K562 (cell line): Measurements from ENCODE around the gene RBSN. TPM values are rescaled to one million over a fixed set of nuclear protein-coding genes. Genes with fewer than 3 reads are reported as not detected.

Experiments used
- CBX2 ChIP-seq: fragments of 200-600 bp; sonication (generic); IDR thresholded peaks from one replicate; pipeline ENCODE4 v1.6.1; 2012; ENCODE audit warnings: mild to moderate bottlenecking, low read length, inconsistent platforms; ENCODE audit not compliant: insufficient read depth, poor library complexity, severe bottlenecking
- DNMT1 ChIP-seq: fragments of 450-650 bp; IDR thresholded peaks from 2 replicates; pipeline ENCODE4 v1.6.1; 2016; ENCODE audit warnings: antibody characterized with exemption, mild to moderate bottlenecking
- FOXP1 ChIP-seq: sonication (generic); formaldehyde crosslinking; IDR thresholded peaks from 2 replicates; pipeline ENCODE4 v1.8.0; 2022; ENCODE audit warnings: mild to moderate bottlenecking, missing genetic modification reagents
- GATA2 ChIP-seq: sonication (generic); formaldehyde crosslinking; IDR thresholded peaks from 2 replicates; pipeline ENCODE4 v1.4.0; 2020; ENCODE audit warnings: mild to moderate bottlenecking, missing genetic modification reagents
- IFI16 ChIP-seq: fragments of 250-450 bp; sonication (Bioruptor Pico); IDR thresholded peaks from 2 replicates; pipeline ENCODE4 v2.1.2; 2022; ENCODE audit warnings: mild to moderate bottlenecking, inconsistent platforms
- NR0B1 ChIP-seq: fragments of 450-650 bp; IDR thresholded peaks from one replicate; pipeline ENCODE4 v1.6.1; 2018; ENCODE audit warnings: mild to moderate bottlenecking, moderate library complexity; ENCODE audit not compliant: partially characterized antibody
- NR1H2 ChIP-seq: sonication (generic); formaldehyde crosslinking; IDR thresholded peaks from 2 replicates; pipeline ENCODE4 v1.4.0; 2020; ENCODE audit warnings: mild to moderate bottlenecking, missing genetic modification reagents
- RNF2 ChIP-seq: sonication (generic); IDR thresholded peaks from 2 replicates; pipeline ENCODE4 v1.6.1; 2016
- TEAD4 ChIP-seq, 2 experiments: sonication (generic) in 1 of 2; formaldehyde crosslinking in 1 of 2; IDR thresholded peaks; 2 replicates each; pipeline versions ENCODE4 v1.6.1 to v1.8.0; 2012 to 2022; ENCODE audit warnings: borderline replicate concordance in 1 of 2, inconsistent platforms in 1 of 2, low read length in 1 of 2, mild to moderate bottlenecking in 1 of 2, missing genetic modification reagents in 1 of 2
- TRIM25 ChIP-seq: fragments of 450-650 bp; IDR thresholded peaks from 2 replicates; pipeline ENCODE4 v1.7.0; 2016; ENCODE audit warnings: borderline replicate concordance
- U2AF2 ChIP-seq: fragments of 200-400 bp; formaldehyde crosslinking; optimal IDR thresholded peaks from 2 replicates; pipeline ENCODE3; 2017; ENCODE audit warnings: low read depth, mild to moderate bottlenecking, low read length
- ZBTB5 ChIP-seq: fragments of 450-650 bp; IDR thresholded peaks from 2 replicates; pipeline ENCODE4 v1.6.1; 2017; ENCODE audit warnings: antibody characterized with exemption
- ZNF134 ChIP-seq: fragments of 250-450 bp; sonication (Bioruptor Pico); conservative IDR thresholded peaks from 2 replicates; pipeline ENCODE4 v1.4.0; 2020
- ZNF232 ChIP-seq: sonication (generic); formaldehyde crosslinking; IDR thresholded peaks from 2 replicates; pipeline ENCODE4 v1.8.0; 2022; ENCODE audit warnings: mild to moderate bottlenecking, missing genetic modification reagents
- ZNF263 ChIP-seq: sonication (generic); formaldehyde crosslinking; IDR thresholded peaks from 2 replicates; pipeline ENCODE4 v1.8.0; 2022; ENCODE audit warnings: mild to moderate bottlenecking, missing genetic modification reagents, borderline replicate concordance
- ZNF398 ChIP-seq: fragments of 250-450 bp; sonication (Bioruptor Pico); IDR thresholded peaks from 2 replicates; pipeline ENCODE4 v1.8.0; 2021; ENCODE audit warnings: moderate library complexity, mild to moderate bottlenecking, inconsistent platforms
- ZNF639 ChIP-seq, 2 experiments: fragments of 200-800 bp in 1 of 2; sonication (Bioruptor generic) in 1 of 2; sonication (generic) in 1 of 2; formaldehyde crosslinking in 1 of 2; IDR thresholded peaks in 1 of 2; conservative IDR thresholded peaks in 1 of 2; 2 replicates each; pipeline versions ENCODE4 v1.5.0 to v1.6.1; 2016 to 2020; ENCODE audit warnings: missing compliant biosample characterization in 1 of 2, missing genetic modification characterization in 1 of 2, missing genetic modification reagents in 1 of 2
- ZNF764 ChIP-seq: fragments of 250-450 bp; sonication (Bioruptor Pico); IDR thresholded peaks from 2 replicates; pipeline ENCODE4 v1.4.0; 2020; ENCODE audit warnings: low read depth, mild to moderate bottlenecking, moderate library complexity
- polyA plus RNA-seq, 8 experiments: library from polyadenylated mRNA; depleted of rRNA in 4 of 8; stranded (reverse) in 5 of 8; unstranded in 3 of 8; fragments of >200 nt; fragmentation: Nextera tagmentation in 2 of 8; fragmentation: Illumina TruSeq in 1 of 8; extraction: Ambion mirVana in 2 of 8; extraction: Trizol in 1 of 8; gene quantifications; 2 replicates each; pipeline versions ENCODE4 v1.2.1 to v1.2.3, GENCODE V29; 2011 to 2014; ENCODE audit warnings: inconsistent platforms in 1 of 8, missing spikeins in 1 of 8
- total RNA-seq, 7 experiments: library from RNA; depleted of rRNA in 6 of 7; stranded (reverse); fragments of >200 nt in 6 of 7; fragmentation: Illumina TruSeq in 2 of 7; extraction: Trizol in 2 of 7; gene quantifications; 2 replicates each; pipeline versions ENCODE4 v1.2.1 to v1.2.3, GENCODE V29; 2011 to 2021; ENCODE audit warnings: low replicate concordance in 1 of 7

Gene RBSN
- total and polyA plus RNA-seq, 9 of the 15 experiments (the other 6 are each of a cell fraction or from before 2014, with no cell fraction given), result 2.9 to 19.6 (median 15.0) TPM

- TF ChIP-seq NR1H2 (CRISPR knock-in tag) (no peak), CBX2 (no peak), ZNF232 (CRISPR knock-in tag) (no peak), IFI16 (CRISPR knock-in tag) (no peak), RNF2 (peak; percentile 50; the same call in 1 of the 2 replicates), ZNF134 (CRISPR knock-in tag) (no peak), ZNF398 (CRISPR knock-in tag) (no peak), ZNF639 (CRISPR knock-in tag; conservative IDR thresholded peaks at IDR 0.05 in 1 of 2, IDR thresholded peaks at IDR 0.05 in 1 of 2) (peak in 1 of 2 experiments; percentile 89; a peak in 2 of 4 replicates), ZNF263 (CRISPR knock-in tag) (peak; percentile 45; the same call in 1 of the 2 replicates), TEAD4 (IDR thresholded peaks at IDR 0.05; ENCODE audit: low read length) (peak; percentile 16; the same call in 1 of the 2 replicates), TEAD4 (CRISPR knock-in tag; IDR thresholded peaks at IDR 0.05; ENCODE audit: borderline replicate concordance) (no peak), FOXP1 (CRISPR knock-in tag) (peak; percentile 65; the same call in 1 of the 2 replicates), GATA2 (CRISPR knock-in tag) (no peak), DNMT1 (no peak), U2AF2 (no peak), ZNF764 (CRISPR knock-in tag) (no peak), TRIM25 (no peak), ZBTB5 (no peak), NR0B1 (no peak)
Observed at GRCh38 chr3:15064835-15065549, 34.0 kb downstream of the RBSN start, which contains the start of gene MRPS25 (continued).
